ENCODE measurements around the gene HSD17B2. TPM values are rescaled to one million over a fixed set of nuclear protein-coding genes. Genes with fewer than 3 reads are reported as not detected.

The HSD17B2 gene
- total and polyA plus RNA-seq, 2 experiments from 2014 or later: not detected

DNA sequence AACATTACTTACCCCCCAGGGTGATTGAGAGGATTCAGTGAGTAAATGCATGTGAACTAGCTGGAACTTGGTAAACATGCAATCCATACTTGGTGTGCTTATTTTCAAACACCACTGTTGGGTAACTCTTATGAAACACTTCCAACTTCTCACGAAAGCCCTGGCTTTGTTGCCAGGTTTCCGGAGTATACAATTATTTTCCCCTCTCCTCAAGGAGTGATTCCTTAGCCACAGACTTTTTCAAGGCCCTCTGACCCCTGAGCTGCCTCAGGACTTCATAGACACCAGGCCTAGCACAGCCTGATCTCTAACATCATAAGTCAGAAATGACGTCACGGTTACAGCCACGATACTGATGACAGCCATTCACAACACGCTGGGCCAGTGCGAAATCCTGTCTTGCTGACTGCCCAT is 27.6 kb downstream of the HSD17B2 start:
- no peak overlapping the region for H3K4me3 ChIP-seq
- no peak overlapping the region for H3K27ac ChIP-seq
- no peaks in the 10 kb centered on the region for H3K9me3 ChIP-seq (ENCODE audit: low read depth)
- no peaks in the 10 kb centered on the region for H3K36me3 ChIP-seq
- TF ChIP-seq, protein P1, sequence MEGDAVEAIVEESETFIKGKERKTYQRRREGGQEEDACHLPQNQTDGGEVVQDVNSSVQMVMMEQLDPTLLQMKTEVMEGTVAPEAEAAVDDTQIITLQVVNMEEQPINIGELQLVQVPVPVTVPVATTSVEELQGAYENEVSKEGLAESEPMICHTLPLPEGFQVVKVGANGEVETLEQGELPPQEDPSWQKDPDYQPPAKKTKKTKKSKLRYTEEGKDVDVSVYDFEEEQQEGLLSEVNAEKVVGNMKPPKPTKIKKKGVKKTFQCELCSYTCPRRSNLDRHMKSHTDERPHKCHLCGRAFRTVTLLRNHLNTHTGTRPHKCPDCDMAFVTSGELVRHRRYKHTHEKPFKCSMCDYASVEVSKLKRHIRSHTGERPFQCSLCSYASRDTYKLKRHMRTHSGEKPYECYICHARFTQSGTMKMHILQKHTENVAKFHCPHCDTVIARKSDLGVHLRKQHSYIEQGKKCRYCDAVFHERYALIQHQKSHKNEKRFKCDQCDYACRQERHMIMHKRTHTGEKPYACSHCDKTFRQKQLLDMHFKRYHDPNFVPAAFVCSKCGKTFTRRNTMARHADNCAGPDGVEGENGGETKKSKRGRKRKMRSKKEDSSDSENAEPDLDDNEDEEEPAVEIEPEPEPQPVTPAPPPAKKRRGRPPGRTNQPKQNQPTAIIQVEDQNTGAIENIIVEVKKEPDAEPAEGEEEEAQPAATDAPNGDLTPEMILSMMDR (IDR thresholded peaks at IDR 0.05; ENCODE audit: low read depth, low read length): no peak
- no peaks in the 10 kb centered on the region for H3K4me1 ChIP-seq (ENCODE audit: low read depth)
- DNase-seq (ENCODE audit: low read depth in 1 of 2, low spot score in 1 of 2): peak in 1 of 2 donors; percentile 81
- no peaks in the 10 kb centered on the region for H3K27me3 ChIP-seq

DNA sequence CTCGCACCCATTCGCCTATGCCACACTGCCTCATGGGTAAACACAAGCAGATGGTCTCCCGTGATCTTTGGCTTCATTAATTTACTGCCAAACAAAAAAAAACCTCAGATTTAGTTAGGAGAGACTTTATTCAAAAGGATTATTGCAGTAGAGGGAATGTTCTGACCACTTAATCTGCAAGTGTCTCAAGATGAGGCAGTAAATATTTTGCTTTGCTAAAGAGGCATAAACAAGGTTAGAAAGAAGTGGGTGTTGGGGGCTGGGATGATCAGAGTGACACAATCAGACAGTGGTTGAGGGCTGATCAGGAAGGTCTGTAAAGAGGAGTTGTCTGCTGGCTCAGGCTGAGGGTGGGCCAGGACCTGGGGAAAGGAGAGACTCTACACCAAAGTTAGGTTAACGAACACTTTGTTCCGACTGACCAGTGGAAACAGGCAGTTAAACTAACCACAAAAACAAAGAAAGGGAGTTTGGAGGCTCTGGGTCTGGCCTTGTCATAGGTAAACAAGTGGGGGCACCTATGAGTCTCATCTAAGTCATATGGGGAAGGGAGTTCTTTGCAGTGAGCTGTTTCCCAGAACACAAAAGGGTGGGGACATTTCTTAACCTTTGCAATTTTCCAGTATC is 28.5 kb downstream of the HSD17B2 start:
- Histone ChIP-seq H3K4me1 (ENCODE audit: low read depth) (no peaks in the 10 kb centered on the region), H3K9me3 (ENCODE audit: low read depth) (no peaks in the 10 kb centered on the region), H3K36me3 (no peaks in the 10 kb centered on the region), H3K4me3 (no peak overlapping the region), H3K27ac (no peak overlapping the region), H3K27me3 (no peaks in the 10 kb centered on the region)
- DNase-seq (ENCODE audit: low read depth in 1 of 2, low spot score in 1 of 2): no peak
- TF ChIP-seq, protein P1 (IDR thresholded peaks at IDR 0.05; ENCODE audit: low read depth, low read length): no peak

DNA sequence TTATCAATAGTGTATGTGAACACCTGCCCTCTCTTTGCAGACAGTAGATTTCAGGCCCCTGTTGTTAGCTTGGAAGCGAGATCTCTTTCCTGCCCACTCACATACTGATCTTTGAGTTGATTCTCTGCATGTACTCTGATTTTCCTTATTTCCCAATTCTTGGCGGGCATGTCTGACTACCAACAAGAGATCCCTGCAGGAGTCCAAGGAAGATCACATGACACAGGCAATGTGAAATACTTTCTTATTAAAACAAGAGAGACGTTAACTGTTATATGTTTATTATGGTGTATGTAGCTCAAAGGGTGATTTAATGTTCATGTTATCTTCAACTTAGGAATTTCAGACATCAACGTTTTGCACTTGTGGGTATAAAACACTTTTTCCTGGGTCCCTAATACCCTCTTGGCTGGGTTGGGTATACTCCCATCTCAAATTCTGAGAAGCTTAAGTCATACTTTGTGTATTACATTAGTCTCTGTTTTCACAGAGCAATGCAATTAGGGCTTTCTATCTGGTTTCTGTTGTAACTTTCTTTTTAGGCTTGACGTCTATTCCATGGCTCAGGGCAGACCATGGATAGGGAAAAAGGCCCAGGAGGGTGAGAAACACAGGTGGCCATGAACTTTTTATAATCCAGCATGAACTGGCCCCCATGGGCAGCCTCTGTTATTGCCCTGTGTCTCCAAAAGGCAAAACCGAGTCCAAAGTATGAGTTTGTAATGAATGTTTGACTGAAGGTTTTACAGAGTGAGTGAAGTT is 32.2 kb downstream of the HSD17B2 start:
- TF ChIP-seq, protein P1 (IDR thresholded peaks at IDR 0.05; ENCODE audit: low read depth, low read length): no peak
- no peaks in the 10 kb centered on the region for H3K9me3 ChIP-seq (ENCODE audit: low read depth)
- no peak overlapping the region for H3K27ac ChIP-seq
- H3K4me1 ChIP-seq (ENCODE audit: low read depth): no peaks in the 10 kb centered on the region
- DNase-seq (ENCODE audit: low read depth in 1 of 2, low spot score in 1 of 2): no peak
- no peaks in the 10 kb centered on the region for H3K36me3 ChIP-seq
- H3K27me3 ChIP-seq: no peaks in the 10 kb centered on the region
- H3K4me3 ChIP-seq: no peak overlapping the region

DNA sequence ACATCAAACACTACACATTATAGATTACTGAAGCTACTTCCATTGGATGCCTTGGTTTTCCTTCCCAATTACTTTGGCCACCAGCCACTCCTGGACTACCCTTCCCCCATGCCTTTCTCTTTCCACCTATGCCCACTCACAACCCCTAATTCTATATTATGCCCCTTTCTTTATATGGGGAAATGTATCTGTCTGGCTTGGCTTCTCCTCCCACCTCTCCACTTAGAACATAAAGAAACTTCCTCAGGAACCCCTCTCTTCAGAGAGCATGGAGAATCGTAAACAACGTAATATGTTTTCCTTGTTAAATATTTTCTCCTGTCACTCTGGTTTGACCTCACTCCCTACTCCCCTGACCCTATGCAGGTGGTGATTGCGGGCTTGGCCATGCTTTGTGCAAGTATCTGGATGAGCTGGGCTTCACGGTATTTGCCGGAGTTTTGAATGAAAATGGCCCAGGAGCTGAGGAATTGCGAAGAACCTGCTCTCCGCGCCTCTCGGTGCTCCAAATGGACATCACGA is 32.8 kb downstream of the HSD17B2 start:
- Histone ChIP-seq H3K4me1 (ENCODE audit: low read depth) (no peaks in the 10 kb centered on the region), H3K27me3 (no peaks in the 10 kb centered on the region), H3K4me3 (no peak overlapping the region), H3K36me3 (no peaks in the 10 kb centered on the region), H3K9me3 (ENCODE audit: low read depth) (no peaks in the 10 kb centered on the region), H3K27ac (no peak overlapping the region)
- no peak for DNase-seq (ENCODE audit: low read depth in 1 of 2, low spot score in 1 of 2)
- TF ChIP-seq, protein P1 (IDR thresholded peaks at IDR 0.05; ENCODE audit: low read depth, low read length): no peak

DNA sequence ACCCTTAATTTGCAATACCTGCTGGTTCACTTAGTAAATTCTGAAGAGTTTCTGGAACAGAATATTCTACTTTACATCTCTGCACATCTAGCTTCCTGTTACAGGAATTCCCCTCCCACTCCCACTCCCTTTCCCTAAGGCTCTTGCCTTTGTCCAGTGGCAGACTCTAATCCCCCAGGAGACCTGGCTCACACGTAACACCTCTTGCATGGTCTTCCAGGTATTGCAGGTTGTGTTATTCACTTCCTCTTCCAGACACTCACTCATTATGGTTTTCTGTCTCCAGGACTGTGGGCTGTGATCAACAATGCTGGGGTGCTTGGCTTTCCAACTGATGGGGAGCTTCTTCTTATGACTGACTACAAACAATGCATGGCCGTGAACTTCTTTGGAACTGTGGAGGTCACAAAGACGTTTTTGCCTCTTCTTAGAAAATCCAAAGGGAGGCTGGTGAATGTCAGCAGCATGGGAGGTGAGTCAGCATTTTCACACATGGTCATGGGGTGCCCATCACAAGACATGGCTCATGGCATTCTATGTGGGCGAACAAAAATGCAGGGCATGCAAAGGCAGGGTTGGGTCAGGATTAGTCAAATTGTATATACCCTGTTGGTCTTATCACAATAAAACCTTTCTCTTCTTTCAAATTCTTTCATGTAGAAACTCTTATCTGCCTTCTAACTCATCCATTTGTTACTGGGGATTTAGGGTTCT is 35.8 kb downstream of the HSD17B2 start:
- no peak overlapping the region for H3K27ac ChIP-seq
- no peak overlapping the region for H3K4me3 ChIP-seq
- no peaks in the 10 kb centered on the region for H3K4me1 ChIP-seq (ENCODE audit: low read depth)
- TF ChIP-seq, protein P1 (IDR thresholded peaks at IDR 0.05; ENCODE audit: low read depth, low read length): no peak
- no peaks in the 10 kb centered on the region for H3K9me3 ChIP-seq (ENCODE audit: low read depth)
- no peaks in the 10 kb centered on the region for H3K27me3 ChIP-seq
- DNase-seq (ENCODE audit: low read depth in 1 of 2, low spot score in 1 of 2): no peak
- no peaks in the 10 kb centered on the region for H3K36me3 ChIP-seq

Data from cardiac muscle cell (in vitro differentiated cells and primary cell).